Left forelimb (tissue), 1 donor: Measurements from ENCODE around the gene ZGPAT.

Experiments
- DNase-seq: peaks from one replicate; pipeline ENCODE4 v3.0.0-alpha.2; 2018; ENCODE audit warnings: low spot score

Gene ZGPAT

DNA sequence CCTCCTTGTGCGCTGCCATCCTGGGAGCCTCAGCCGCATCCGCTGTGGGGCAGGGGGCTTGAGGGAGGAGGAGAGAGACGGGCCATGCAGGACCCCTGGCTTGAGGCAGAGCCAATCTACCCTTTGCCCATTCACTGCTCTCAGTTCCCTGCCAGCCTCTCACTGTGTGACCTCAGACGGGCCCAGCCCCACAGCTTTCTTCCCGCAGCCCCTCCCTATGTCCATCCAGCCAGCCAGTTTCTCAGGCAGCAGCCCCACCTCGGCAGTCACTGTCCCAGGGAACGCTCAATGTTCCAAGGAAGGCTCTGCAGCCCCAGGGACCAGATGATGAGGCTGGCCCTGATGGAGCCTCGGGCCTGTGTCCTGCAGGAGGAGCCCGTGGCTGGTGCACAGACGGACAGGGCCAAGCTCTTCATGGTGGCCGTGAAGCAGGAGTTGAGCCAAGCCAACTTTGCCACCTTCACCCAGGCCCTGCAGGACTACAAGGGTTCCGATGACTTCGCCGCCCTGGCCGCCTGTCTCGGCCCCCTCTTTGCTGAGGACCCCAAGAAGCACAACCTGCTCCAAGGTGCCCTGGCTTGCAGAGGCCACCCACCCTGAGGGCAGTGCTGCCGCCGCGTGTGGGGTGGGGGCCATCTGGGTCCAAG, 15.3 kb upstream of the ZGPAT start:
- no peak for DNase-seq

DNA sequence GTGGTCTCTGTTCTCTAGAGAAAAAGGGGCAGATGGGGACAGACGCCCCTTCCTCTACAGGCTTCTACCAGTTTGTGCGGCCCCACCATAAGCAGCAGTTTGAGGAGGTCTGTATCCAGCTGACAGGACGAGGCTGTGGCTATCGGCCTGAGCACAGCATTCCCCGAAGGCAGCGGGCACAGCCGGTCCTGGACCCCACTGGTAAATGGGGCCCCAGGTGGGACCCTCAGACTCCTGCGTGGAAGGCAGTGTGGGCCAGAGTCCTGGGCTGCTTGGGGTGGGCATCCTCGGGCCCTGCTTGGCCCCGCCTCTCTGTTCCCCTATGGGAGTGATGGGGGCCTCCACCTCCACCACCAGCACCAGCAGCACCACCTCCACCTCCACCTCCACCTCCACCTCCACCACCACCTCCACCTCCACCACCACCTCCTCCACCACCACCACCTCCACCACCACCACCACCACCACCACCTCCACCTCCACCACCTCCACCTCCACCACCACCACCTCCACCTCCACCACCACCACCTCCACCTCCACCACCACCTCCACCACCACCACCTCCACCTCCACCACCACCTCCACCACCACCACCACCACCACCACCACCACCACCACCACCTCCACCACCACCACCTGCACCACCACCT, 14.6 kb upstream of the ZGPAT start:
- DNase-seq: no peak

GRCh38 chr20:63693733-63694583, 13.9 kb upstream of the ZGPAT start:
- peak; percentile 55 for DNase-seq

DNA sequence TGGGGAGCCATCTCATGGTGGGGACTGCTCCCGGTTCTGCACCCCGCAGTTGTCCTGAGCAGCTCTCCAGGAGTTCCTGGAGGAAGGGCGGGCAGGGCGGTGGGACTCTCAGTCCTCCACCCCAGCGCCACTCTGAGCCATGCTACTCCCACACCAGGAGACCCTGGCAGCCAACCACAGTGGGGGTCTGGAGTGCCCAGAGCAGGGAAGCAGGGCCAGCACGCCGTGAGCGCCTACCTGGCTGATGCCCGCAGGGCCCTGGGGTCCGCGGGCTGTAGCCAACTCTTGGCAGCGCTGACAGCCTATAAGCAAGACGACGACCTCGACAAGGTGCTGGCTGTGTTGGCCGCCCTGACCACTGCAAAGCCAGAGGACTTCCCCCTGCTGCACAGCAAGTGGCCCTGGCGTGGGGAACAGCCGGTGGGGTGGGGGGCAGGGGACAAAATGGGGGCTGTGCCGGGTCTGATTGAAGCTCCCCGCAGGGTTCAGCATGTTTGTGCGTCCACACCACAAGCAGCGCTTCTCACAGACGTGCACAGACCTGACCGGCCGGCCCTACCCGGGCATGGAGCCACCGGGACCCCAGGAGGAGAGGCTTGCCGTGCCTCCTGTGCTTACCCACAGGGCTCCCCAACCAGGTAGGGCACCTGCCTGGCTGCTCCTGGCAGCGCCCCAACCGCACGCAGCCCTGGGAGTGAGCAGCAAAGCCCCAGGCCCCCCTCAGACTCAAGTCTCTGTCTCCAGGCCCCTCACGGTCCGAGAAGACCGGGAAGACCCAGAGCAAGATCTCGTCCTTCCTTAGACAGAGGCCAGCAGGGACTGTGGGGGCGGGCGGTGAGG, 13.0 kb upstream of the ZGPAT start:
- DNase-seq: peak; percentile 59

GRCh38 chr20:63695424-63696305, 12.2 kb upstream of the ZGPAT start:
- peak; percentile 68 for DNase-seq

DNA sequence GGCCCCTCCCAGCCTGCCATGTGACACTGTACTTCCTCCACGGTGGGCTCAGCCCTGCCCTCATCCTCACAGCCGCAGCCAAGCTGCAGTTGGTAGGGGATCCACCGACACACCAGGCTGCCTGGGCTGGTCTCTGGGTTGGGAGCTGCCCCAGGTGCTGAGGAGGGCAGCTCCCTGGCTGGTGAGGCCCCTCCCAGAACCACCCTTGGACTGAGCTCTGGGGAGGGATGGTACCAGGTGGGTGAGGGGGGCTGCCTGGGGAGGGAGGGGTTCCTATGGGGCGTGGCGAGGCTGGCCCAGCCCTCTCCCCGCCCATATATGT, 11.6 kb upstream of the ZGPAT start:
- no peak for DNase-seq

DNA sequence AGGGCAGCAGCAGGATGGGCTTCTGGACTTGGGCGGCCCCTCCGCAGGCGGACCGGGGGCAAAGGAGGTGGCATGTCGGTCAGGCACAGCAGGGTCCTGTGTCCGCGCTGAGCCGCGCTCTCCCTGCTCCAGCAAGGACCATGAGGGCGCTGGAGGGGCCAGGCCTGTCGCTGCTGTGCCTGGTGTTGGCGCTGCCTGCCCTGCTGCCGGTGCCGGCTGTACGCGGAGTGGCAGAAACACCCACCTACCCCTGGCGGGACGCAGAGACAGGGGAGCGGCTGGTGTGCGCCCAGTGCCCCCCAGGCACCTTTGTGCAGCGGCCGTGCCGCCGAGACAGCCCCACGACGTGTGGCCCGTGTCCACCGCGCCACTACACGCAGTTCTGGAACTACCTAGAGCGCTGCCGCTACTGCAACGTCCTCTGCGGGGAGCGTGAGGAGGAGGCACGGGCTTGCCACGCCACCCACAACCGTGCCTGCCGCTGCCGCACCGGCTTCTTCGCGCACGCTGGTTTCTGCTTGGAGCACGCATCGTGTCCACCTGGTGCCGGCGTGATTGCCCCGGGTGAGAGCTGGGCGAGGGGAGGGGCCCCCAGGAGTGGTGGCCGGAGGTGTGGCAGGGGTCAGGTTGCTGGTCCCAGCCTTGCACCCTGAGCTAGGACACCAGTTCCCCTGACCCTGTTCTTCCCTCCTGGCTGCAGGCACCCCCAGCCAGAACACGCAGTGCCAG, 11.0 kb upstream of the ZGPAT start, which contains the start of gene TNFRSF6B:
TSS of gene TNFRSF6B (plus strand) at position 25 of the 729 bp plus-strand sequence. CDS start at position 141, 116 bp downstream.
- peak; percentile 65 for DNase-seq

GRCh38 chr20:63697357-63697867, 10.4 kb upstream of the ZGPAT start:
- DNase-seq: peak; percentile 62

DNA sequence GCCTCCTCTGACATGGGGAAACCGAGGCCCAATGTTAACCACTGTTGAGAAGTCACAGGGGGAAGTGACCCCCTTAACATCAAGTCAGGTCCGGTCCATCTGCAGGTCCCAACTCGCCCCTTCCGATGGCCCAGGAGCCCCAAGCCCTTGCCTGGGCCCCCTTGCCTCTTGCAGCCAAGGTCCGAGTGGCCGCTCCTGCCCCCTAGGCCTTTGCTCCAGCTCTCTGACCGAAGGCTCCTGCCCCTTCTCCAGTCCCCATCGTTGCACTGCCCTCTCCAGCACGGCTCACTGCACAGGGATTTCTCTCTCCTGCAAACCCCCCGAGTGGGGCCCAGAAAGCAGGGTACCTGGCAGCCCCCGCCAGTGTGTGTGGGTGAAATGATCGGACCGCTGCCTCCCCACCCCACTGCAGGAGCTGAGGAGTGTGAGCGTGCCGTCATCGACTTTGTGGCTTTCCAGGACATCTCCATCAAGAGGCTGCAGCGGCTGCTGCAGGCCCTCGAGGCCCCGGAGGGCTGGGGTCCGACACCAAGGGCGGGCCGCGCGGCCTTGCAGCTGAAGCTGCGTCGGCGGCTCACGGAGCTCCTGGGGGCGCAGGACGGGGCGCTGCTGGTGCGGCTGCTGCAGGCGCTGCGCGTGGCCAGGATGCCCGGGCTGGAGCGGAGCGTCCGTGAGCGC, 9.8 kb upstream of the ZGPAT start:
- no peak for DNase-seq

- DNase-seq: peak; percentile 71
These were observed 8.9 kb upstream of the ZGPAT start for GRCh38 chr20:63698739-63699465.

GRCh38 chr20:63699466-63700198, 8.2 kb upstream of the ZGPAT start:
- DNase-seq: peak; percentile 60

DNA sequence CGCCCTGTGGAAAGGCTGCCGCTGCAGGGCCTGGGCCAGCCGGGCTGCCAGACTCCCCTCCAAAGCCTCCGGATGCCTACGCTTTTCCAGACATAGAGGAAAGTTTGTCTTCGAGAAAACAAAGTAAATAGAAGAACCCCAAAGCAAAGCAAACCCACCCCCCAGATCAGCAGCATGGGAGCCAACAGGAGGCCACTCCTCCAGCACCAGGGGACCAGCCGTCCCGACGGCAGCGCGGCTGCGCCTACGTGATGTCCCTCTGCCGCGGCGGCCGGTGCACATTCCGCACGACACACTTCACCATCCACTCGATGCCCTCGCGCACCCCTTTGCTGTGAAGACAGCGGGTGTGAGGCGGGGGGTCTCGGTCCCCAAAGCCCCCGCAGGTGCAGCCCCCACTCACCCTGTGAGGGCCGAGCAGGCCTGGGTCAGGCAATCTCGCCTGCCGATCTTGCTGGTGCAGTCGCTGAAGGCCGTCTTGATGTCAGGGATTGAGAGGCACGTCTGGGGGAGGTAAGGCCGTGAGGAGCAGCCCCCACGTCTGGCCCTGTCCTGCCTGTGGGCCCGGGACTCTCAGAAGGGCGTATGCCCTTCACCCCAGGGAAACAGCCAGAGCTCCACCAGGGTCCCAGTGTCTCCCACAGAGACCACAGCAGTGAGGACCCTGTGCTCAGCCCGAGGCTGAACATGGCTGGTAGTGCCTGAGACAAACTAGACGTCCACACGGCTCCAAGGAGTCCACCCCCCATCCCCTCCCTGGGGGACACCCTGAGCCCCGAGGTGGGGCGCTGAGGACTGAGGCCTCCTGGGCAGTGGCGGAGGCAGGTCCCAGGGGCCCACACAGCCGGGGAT, 7.4 kb upstream of the ZGPAT start:
- no peak for DNase-seq

GRCh38 chr20:63701051-63701328, 6.8 kb upstream of the ZGPAT start:
- DNase-seq: no peak

DNA sequence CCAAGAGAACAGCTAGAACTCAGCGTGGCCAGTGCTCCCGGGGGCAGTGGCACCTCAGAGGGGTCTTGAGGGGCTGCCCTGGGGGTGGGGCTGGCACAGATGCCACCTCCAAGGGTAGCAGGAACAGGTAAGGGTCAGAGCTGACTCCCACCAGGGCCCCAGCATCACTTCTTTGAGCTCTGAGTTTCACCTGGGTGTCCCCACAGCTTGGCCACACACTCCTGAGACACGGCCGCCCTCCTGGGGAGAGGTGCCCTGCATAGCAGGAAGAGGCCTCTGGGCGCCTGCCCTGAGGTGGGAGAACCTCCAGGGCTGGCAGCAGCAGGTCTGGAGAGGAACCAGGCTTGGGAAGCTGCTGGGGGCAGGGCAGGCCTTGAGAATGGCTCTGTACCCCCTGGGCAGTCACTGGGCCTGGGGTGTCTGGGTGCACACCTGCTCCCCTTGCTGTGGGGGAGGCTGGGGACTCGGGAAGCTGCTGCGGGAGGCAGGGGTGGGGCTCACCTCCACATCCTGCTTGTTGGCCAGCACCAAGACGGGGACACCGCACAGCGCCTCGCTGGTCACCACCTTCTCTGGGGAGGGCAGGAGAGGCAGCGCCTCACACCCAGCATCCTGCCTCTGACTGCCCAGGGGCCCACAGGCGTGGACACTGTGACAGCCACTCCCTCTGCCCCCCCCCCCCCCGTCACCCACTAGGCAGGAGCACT, 6.4 kb upstream of the ZGPAT start:
- no peak for DNase-seq

DNA sequence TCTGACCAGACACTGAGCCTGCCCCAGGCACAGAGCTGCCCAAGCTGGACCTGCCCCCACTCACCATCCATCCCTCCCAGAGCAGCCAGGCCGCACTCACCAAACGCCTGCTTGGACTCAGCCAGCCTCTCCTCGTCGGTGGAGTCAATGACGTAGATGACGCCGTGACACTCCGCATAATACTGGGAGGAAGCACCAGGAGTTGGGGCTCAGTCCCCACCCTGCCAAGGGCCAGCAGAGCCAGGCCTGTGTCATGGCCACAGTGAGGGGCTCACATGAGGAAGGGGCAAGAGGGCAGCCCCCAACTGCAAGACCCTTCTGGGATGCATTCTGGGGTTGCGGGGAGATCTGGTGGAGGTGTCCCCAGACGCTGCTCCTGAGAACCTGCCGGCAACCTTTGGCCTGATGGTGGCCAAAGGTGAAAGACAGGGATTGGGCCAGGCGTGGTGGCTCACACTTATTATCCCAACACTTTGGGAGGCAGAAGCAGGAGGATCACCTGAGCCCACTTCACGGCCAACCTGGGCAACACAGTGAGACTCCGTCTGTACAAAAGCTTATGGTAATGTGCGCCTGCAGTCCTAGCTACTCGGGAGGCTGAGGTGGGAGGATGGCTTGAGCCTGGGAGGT, 5.7 kb upstream of the ZGPAT start:
- DNase-seq: no peak

GRCh38 chr20:63702751-63703470, 4.9 kb upstream of the ZGPAT start:
- DNase-seq: no peak
